AG20443 (cell line): Measurements from ENCODE around the gene STARD7.

Experiments used
- DNase-seq: peaks from one replicate; pipeline ENCODE4 v3.0.0; 2012; ENCODE audit warnings: low spot score, mixed read lengths

STARD7 gene

DNA sequence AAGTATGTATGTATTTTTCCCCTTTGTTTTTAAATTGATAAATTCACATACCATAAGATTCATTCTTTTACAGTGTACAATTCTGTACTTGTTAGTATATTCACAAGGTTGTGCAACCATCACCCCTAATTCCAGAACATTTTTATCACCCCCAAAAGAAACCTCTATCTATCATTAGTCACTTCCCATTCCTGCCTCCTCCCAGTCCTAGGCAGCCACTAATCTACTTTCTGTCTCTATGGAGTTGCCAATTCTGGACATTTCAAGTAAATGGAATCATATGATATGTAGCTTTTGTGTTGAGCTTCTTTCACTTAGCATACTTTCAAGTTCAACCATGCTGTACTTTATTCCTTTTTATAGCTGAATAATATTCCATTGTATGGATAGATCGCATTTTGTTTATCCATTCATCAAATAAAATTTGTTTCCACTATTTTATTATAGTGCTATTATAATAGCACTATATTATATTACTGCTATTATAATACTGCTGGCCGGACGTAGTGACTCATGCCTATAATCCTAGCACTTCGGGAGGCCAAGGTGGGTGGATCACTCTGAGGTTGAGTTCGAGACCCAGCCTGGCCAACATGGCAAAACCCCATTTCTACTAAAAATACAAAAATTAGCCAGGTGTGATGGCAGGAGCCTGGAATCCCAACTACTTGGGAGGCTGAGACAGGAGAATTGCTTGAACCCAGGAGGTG, 10.9 kb downstream of the STARD7 start:
- DNase-seq, result no peak

DNA sequence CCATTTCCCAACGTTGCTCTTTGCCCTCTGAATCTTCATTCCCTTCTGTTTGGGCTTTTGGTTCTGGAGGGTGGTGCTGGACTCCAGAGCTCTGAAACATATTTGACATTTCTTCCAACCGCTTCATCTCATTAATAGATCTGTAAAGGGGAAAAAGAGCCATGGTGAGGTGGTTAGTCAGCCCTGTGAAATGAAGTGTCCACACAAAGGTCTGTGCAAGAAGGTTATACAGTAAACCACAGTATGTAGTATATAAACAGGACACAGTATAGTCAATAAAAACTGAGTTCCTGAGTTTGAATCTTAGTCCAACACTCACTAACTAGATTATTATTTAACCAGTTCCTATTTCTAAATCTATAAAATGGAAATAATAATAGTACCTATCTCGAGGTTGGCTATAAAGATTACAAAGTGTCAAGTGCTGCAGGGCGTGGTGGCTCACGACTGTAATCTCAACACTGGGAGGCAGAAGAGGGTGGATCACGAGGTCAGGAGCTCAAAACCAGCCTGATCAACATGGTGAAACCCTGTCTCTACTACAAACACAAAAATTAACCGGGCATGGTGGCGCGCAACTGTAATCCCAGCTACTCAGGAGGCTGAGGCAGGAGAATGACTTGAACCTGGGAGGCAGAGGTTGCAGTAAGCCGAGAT, 13.1 kb downstream of the STARD7 start:
- DNase-seq, result peak; percentile 37

DNA sequence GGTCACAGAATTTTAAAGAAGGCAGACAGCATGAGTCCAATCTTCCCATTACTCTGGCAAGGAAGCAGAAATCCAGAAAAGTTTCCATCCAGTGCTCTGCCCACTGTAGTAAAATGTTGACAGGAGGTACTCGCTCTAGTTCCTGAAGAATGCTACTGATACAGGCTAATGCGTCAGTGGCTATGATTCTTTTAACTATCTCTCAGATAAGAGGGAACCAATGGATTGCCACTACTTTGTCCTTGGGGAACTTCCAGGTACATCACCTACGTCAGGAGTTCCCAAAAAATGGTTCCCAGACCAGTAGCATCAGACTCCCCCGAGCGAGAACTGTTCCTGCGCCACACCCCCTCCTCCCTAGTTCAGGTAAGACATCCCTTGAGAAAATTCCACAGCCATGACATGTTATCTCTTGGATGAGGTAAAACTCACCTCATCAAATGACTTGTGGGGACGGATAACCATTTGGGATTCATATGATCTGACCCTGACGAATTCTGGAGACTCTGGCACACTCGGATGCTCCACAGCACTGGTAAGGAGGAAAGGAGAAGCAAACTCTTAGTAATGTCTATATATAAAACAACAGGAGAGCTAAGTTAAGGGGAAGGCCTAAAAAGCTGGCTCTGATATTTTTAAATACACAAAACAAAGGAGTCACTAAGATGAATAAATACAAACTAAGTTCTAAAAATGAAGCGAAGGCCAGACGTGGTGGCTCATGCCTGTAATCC, 16.5 kb downstream of the STARD7 start:
- DNase-seq, result no peak

DNA sequence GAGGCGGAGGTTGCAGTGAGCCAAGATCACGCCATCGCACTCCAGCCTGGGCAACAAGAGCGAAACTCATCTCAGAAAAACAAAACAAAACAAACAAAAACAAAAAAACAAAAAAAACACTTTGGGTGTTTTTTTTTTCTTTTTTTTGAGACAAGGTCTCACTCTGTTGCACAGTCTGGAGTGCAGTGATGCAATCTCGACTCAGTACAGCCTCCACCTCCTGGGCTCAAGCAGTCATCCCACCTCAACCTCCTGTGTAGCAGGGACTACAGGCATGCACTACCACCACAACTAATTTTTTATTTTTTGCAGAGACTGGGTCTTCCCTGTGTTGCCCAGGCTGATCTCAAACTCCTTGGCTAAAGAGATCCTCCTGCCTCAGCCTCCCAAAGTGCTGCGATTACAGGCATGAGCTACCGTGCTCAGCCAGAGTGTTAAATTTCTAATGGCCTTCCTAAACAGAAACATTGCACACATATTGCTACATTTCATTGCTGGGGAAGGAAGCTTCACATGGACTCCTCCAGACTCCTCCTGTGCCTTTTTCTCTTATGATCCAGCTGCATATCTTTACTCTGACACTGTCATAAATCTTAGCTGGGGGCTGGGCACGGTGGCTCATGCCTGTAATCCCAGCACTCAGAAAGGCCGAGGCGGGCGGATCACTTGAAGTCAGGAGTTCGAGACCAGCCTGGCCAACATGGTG, 19.7 kb downstream of the STARD7 start:
- no peak for DNase-seq

DNA sequence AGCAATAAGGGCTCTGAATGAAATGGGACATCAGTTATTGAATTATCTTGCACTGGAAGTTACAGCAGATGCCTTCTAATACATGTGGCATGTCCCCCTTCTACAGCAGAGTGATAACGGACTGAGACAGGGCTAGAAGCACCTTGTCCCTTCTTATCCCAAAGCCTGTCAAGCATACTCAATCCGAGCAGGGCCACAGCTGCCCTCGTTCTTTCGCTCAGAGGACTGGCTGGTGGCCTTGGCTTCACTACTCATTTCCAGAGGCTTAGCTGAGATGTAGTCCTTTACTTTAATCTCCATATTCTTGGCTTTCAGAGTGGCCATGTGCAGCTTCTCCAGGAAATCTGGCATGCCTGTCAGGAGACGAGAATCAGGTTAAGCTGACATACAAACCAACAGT, 22.1 kb downstream of the STARD7 start:
- no peak for DNase-seq

DNA sequence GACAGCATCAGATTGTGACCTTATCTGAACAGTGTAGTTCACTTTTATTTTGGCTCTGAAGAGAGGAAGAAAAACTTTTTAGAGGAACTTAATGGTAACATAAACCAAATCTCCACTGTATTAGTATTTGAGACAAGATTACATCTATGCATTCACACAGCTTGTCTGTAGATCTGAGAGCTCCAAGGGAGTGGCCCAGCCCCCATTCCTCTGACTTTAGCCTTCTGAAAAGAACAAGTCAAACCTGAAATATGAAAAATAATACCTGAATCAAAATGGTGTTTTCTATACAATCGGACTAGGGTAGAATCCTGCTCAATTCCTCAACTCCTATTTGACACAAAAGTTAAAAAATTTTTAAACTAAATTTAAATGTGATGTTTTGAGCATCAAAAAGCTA, 23.1 kb downstream of the STARD7 start:
- DNase-seq, result no peak

DNA sequence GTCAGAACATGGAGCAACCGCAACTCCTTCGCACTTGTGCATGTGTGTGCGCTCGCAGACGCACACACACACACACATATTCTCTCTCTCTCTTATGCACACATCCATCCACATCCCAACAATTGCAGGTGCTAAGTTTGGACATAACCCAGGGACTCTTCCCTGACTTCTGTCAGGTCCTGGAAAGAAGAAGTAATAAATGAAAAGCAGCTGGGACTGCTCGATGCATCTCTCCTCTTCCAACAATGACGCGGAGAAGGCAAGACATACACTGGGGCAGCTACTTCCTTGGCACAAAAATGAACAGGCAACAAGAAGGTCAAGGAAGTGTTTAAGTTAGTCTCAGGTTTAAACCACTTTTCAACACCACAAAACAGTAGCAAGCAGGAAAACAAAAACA, 23.6 kb downstream of the STARD7 start:
- DNase-seq, result no peak

DNA sequence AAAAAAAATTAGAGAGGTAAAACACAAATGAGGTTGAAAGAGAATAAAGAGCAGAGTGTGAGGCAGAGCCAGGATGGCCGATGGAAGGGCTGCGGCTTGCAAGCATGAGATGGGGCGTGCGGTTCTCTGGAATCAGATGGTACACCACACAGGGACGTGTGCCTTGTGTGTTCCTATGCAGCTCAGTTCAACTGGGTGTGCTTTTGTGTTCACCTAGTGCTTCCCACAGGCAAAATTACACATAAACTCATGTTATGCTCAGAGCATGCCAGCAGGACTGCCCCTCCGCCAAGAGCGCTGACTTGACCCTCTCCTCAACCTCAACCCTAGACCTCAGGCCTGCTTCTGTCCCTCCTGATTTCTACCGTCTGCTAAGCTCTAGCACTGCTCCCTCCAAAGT, 24.4 kb downstream of the STARD7 start:
- DNase-seq, result no peak

DNA sequence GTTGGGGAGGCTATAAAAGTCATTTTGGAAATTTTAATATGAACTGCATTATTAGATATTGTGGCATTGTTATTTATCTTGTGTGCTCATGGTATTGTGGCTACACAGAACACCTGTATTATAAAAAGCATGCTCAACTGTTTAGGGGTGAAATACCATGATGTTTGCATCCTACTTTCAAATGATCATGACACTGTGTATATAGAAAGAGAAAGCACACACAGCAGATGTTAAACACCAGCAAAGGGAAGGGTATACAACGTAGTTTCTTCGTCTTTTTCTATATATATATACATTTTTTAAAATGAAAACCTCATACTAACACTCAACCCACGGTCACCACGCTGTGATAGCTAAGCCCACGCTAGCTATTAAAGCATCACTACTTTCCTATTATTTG, 27.1 kb downstream of the STARD7 start:
- DNase-seq, result no peak

DNA sequence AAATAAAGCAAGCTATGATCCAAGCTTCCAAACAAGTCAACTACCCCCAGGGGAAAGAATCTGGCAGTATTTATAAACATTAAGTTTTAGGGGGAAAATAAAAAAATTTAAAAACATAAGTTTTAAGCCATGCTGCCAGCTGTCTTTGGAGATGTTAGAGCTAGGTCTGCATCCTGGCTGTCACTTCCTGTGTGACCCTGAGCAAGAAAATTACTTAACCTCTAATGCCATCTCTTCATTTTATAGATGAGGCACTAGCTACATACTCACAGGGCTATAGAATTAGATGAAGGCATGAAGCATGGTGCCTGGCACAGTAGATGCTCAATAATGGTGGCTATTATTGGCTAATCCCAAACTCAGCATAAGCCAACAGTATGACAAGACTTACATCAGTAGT, 28.1 kb downstream of the STARD7 start:
- DNase-seq, result no peak

DNA sequence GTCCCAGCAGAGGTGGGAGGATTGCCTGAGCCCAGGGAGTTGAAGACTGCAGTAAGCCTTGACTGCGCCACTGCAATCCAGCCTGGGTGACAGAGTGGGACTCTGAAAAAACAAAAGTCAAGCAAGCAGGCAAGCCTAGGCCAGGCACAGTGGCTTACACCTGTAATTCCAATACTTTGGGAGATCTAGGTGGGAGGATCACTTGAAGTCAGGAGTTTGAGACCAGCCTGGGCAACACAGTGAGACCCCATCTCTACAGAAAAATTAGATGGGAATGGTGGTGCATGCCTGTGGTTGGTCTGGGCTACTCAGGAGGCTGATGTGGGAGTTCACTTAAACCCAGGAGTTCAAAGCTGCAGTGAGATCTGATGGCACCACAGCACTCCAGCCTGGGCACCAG, 28.6 kb downstream of the STARD7 start:
- DNase-seq, result no peak

DNA sequence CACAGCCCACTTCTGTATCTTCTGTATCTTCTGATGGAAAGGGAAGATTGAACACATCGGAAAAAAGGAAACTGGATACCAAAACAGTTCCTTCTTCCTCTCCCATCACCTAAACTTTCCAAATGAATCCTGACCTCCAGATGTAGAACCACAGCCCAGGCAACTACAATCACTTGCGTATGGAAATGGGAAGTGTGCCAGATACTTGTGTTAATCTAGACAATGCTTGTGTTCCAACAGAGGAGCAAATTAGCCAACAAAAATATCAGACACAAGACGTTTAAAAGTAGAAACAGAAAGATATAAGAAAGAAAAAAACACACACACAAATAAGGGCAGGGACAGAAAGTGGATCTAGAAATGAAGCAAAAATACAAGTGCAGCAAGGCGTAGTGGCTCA, 32.0 kb downstream of the STARD7 start:
- no peak for DNase-seq

DNA sequence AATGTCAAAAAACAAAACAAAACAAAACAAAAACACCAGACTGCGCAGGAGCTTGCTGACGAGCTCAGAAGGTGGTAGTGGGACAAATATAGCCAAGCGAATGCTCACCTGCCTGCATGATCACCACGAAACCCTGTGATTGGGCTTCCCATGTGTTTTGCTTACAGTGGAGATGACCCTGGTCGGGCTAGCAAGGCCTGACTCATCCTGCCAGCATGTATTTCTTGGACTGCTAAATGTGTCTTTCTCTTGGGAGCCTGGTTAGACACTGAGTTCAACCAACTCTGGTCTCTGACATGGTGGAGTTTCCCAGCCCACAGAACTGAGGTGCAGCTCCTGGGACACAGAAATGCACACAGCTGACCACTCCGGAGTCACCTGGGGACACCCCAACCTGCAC, 32.7 kb downstream of the STARD7 start:
- peak; percentile 85 for DNase-seq

DNA sequence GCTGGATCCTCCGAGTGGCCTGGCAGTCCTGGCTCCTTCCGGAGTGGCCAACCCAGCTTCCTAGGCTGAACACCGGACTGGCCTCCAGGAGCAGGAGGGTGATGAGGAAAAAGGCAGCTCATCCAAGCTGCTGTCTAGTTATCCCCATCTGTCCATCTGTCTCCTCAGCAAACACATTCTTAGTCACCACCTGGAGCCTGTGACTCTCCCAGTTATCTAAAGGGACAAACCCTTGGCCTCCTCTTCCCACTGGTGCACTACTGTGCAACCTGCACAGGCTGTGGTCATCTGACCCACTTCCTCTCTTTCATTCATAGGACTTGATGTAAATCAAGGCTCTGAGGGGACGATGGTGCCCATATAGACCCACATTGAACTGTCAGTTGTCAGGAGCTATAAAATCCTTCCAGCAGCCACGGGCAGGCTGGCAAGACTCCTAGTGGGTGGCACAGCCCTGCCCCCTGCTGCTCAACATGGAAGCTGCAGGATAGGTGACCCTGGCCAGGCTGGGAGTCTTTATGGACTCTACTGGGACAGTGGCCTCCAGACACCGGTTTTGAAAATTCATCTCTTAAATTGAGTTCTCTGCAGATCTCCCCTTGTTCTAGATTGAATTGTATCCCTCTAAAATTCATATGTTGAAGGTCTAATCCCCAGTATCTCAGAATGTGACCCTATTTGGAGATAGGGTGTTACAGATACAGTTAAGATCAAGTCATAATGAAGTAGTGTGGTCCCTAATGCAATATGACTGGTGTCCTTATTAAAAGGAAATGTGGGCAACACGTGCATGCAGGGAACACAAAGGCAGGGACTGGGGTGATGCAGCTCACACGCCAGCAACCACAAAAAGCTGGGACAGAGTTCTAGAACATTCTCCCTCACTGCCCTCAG, 34.1 kb downstream of the STARD7 start:
- DNase-seq, result peak; percentile 88

DNA sequence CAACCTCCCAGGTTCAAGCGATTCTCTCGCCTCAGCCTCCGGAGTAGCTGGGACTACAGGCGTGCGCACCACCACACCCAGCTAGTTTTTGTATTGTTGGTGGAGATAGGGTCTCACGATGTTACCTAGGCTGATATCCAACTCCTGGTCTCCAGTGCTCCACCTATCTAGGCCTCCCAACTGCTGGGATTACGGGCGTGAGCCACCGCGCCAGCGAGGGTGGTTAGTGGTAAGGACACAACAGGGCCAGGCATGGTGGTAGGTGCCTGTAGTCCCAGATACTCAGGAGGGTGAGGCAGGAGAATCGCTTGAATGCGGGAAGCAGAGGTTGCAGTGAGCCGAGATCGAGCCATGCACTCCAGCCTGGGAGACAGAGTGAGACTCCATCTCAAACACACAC, 36.8 kb downstream of the STARD7 start:
- no peak for DNase-seq

DNA sequence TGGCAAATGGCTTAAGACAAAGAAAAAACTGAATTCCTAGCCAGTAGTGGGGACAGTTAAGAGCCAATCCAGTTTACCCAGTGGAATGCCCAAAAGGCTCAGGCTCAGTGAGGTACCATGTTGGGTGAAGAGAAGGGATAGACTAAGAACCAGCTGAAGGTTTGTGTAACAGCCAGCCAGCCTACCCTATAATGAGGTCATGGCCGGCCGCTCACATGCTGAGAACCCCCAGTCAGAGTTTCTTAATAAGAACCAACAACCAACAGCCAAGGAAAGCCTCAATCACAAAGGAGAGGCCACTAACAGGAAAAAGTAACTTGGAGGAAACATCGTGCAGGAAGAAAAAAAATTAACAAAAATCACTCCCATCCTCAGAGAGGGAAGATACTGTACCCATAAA, 38.0 kb downstream of the STARD7 start:
- DNase-seq, result no peak

DNA sequence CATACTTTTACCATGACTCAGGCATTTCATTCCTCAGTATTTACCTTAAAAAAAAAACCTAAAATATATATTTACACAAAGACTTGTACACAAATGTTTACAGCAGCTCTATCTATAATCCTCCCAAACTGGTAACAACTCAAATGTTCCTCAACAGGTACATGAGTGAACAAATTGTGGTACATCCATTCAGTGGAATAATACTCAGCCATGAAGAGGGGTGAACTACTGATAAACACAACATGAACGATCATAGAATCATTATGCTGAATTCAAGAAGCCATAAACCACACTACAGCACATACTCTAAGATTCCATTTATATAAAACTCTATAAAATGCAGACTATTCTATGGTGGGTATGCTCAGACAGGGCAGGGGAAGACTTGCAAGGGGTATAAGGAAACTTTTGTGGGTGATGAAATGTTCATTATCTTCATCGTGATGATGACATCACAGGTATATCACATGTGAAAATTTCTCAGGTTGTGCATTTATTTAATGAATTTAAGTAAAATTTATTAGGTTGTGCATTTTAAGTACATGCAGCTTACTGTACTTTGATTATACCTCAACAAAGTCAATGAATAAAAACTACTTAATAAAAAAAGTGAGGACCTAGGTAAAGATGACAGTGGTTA, 38.6 kb downstream of the STARD7 start:
- DNase-seq, result no peak

DNA sequence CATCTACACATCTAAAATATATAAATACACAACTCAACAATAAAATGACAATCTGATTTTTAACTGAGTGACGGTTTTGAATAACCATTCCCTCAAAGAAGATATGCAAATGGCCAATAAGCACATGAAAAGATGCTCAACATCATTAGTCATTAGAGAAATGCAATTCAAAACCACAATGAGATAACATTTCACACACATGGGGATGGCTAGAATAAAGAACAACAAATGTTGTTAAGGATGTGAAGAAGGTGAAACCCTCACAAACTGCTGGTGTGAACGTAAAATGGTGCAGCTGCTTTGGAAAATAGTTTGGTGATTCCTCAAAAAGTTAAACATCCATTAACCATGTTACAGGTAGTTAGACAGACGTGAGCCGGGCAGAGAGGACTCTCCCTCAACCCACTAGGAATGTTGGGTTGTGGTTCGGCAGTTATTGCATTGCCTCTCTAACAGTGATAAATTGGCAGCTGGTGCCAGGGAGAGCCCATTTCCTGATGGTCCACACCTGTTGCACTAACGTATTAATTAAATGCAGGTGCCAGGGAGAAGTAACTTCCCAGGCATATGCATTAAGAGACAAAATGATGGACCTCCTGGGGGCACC, 41.1 kb downstream of the STARD7 start:
- no peak for DNase-seq

DNA sequence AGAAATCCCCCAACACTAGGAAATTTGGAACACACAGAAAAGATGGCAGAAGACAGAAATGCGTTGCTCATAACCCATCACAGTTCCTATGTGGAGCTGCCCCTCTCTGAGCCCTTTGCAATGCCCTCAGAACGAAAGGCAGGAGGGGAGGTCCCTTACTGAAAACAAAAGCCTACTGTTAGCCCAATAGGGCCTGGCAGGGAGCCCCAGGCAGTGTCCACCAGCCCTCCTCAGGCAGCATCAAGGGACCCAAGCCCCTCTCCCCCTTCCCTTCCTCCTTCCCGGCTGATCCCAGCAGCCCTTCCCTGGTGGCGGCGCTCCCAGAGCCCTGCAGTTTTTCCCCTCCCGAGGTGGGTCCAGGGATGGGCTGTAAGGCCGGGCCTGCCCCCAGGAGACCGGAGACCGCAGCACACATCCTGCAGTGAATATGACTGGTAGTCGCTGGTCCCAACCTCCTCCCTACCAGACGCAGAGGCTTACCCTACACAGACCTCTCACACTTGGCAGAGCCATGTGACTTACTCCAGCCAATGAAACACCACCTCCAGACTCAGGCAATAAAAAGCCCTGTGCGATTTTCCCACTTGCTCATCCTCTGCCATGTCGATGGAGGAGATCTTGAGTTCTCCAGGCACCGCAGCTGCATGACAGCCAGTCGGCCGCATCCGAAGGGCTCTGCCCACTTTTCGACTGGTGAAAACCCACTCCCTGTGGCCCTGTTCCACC, 44.0 kb downstream of the STARD7 start:
- no peak for DNase-seq
